ENCODE data around the gene FAM228B. TPM values are rescaled to one million over a fixed set of nuclear protein-coding genes. Genes with fewer than 3 reads are reported as not detected.
"Not testable (repeated sequence)": the region's sequence is repeated elsewhere in the genome, so short reads cannot be mapped to it uniquely, and the experiment has no call there.

The FAM228B gene
- total RNA-seq, 1 donor from 2014 or later, result 3.1 TPM

- Mint-ChIP-seq H3K36me3 (ENCODE audit: low read depth) (no peaks in the 10 kb centered on the region), H3K4me1 (ENCODE audit: low read depth) (no peaks in the 10 kb centered on the region), H3K27me3 (ENCODE audit: insufficient read depth) (peaks cover 7% of the 10 kb centered on the region), H3K9me3 (peaks cover 30% of the 10 kb centered on the region), H3K27ac (no peak overlapping the region), H3K4me3 (no peak overlapping the region)
- DNase-seq (ENCODE audit: low spot score), result no peak
- intact Hi-C loops (cut with micrococcal nuclease), result no loop called here
Measured at GRCh38 chr2:24106786-24107185, 16.5 kb upstream of the FAM228B start.

- intact Hi-C loops (cut with micrococcal nuclease), result no loop called here
- H3K4me3 Mint-ChIP-seq, result no peak overlapping the region
Measured at GRCh38 chr2:24107336-24107735, 15.9 kb upstream of the FAM228B start.

GRCh38 chr2:24109431-24109830 is 13.8 kb upstream of the FAM228B start:
- intact Hi-C loops (cut with micrococcal nuclease); H3K27me3 Mint-ChIP-seq (ENCODE audit: insufficient read depth); H3K4me3 Mint-ChIP-seq; H3K4me1 Mint-ChIP-seq (ENCODE audit: low read depth); DNase-seq (ENCODE audit: low spot score); H3K27ac Mint-ChIP-seq; H3K36me3 Mint-ChIP-seq (ENCODE audit: low read depth): not testable (repeated sequence)
- H3K9me3 Mint-ChIP-seq, result peaks cover 30% of the 10 kb centered on the region

More at GRCh38 chr2:24107336-24107735, 15.9 kb upstream of the FAM228B start:
- H3K9me3 Mint-ChIP-seq, result peaks cover 30% of the 10 kb centered on the region
- H3K36me3 Mint-ChIP-seq (ENCODE audit: low read depth), result no peaks in the 10 kb centered on the region
- DNase-seq (ENCODE audit: low spot score), result no peak
- H3K27ac Mint-ChIP-seq, result no peak overlapping the region
- peaks cover 7% of the 10 kb centered on the region for H3K27me3 Mint-ChIP-seq (ENCODE audit: insufficient read depth)
- no peaks in the 10 kb centered on the region for H3K4me1 Mint-ChIP-seq (ENCODE audit: low read depth)

- Mint-ChIP-seq H3K27me3 (ENCODE audit: insufficient read depth) (peaks cover 7% of the 10 kb centered on the region), H3K9me3 (peaks cover 30% of the 10 kb centered on the region), H3K36me3 (ENCODE audit: low read depth) (no peaks in the 10 kb centered on the region), H3K4me1 (ENCODE audit: low read depth) (no peaks in the 10 kb centered on the region), H3K4me3 (no peak overlapping the region), H3K27ac (no peak overlapping the region)
- DNase-seq (ENCODE audit: low spot score), result no peak
- intact Hi-C loops (cut with micrococcal nuclease), result no loop called here
Measured at GRCh38 chr2:24110660-24111303, 12.5 kb upstream of the FAM228B start.

GRCh38 chr2:24111407-24111901 is 11.8 kb upstream of the FAM228B start:
- H3K9me3 Mint-ChIP-seq, result peaks cover 29% of the 10 kb centered on the region
- H3K27ac Mint-ChIP-seq, result no peak overlapping the region
- no peaks in the 10 kb centered on the region for H3K4me1 Mint-ChIP-seq (ENCODE audit: low read depth)
- intact Hi-C loops (cut with micrococcal nuclease), result no loop called here
- no peak overlapping the region for H3K4me3 Mint-ChIP-seq
- no peak for DNase-seq (ENCODE audit: low spot score)
- no peaks in the 10 kb centered on the region for H3K36me3 Mint-ChIP-seq (ENCODE audit: low read depth)
- peaks cover 7% of the 10 kb centered on the region for H3K27me3 Mint-ChIP-seq (ENCODE audit: insufficient read depth)

- H3K9me3 Mint-ChIP-seq, result no peaks in the 10 kb centered on the region
- no peak overlapping the region for H3K4me3 Mint-ChIP-seq
- no peaks in the 10 kb centered on the region for H3K36me3 Mint-ChIP-seq (ENCODE audit: low read depth)
- no peak for DNase-seq (ENCODE audit: low spot score)
- intact Hi-C loops (cut with micrococcal nuclease), result no loop called here
- H3K27ac Mint-ChIP-seq, result no peak overlapping the region
- H3K27me3 Mint-ChIP-seq (ENCODE audit: insufficient read depth), result peaks cover 4% of the 10 kb centered on the region
- no peaks in the 10 kb centered on the region for H3K4me1 Mint-ChIP-seq (ENCODE audit: low read depth)
Measured at GRCh38 chr2:24115057-24115456, 8.2 kb upstream of the FAM228B start.

GRCh38 chr2:24117902-24118301 is 5.4 kb upstream of the FAM228B start:
- peaks cover 2% of the 10 kb centered on the region for H3K27me3 Mint-ChIP-seq (ENCODE audit: insufficient read depth)
- H3K9me3 Mint-ChIP-seq, result no peaks in the 10 kb centered on the region
- no peak overlapping the region for H3K27ac Mint-ChIP-seq
- H3K36me3 Mint-ChIP-seq (ENCODE audit: low read depth), result no peaks in the 10 kb centered on the region
- no peak overlapping the region for H3K4me3 Mint-ChIP-seq
- no peak for DNase-seq (ENCODE audit: low spot score)
- peaks cover 6% of the 10 kb centered on the region for H3K4me1 Mint-ChIP-seq (ENCODE audit: low read depth)
- intact Hi-C loops (cut with micrococcal nuclease), result no loop called here

- DNase-seq (ENCODE audit: low spot score), result no peak
- intact Hi-C loops (cut with micrococcal nuclease), result loop anchor here (10.0 kb wide), 1 partner anchor 244 kb away; the partner anchor contains the start of gene ITSN2
- Mint-ChIP-seq H3K27ac (peak overlapping the region; percentile 40), H3K9me3 (no peaks in the 10 kb centered on the region), H3K4me1 (ENCODE audit: low read depth) (peaks cover 15% of the 10 kb centered on the region), H3K4me3 (no peak overlapping the region), H3K36me3 (ENCODE audit: low read depth) (no peaks in the 10 kb centered on the region), H3K27me3 (ENCODE audit: insufficient read depth) (peaks cover 2% of the 10 kb centered on the region)
Measured at GRCh38 chr2:24121066-24121465, 2.2 kb upstream of the FAM228B start.

- H3K36me3 Mint-ChIP-seq (ENCODE audit: low read depth), result no peaks in the 10 kb centered on the region
Measured at GRCh38 chr2:24121469-24121868, 1.8 kb upstream of the FAM228B start.

GRCh38 chr2:24122366-24123194 is 689 bp upstream of the FAM228B start:
- no peak for DNase-seq (ENCODE audit: low spot score)
- Mint-ChIP-seq H3K36me3 (ENCODE audit: low read depth) (no peaks in the 10 kb centered on the region), H3K9me3 (no peaks in the 10 kb centered on the region), H3K4me1 (ENCODE audit: low read depth) (peaks cover 15% of the 10 kb centered on the region), H3K27me3 (ENCODE audit: insufficient read depth) (no peaks in the 10 kb centered on the region), H3K4me3 (peak overlapping the region; percentile 85), H3K27ac (peak overlapping the region; percentile 86)
- intact Hi-C loops (cut with micrococcal nuclease), result loop anchor here (1.0 to 10.0 kb wide), 5 partner anchors 38 to 242 kb away; partner anchors contain the start of genes ATAD2B, ITSN2, SF3B6 and TP53I3

More at GRCh38 chr2:24121469-24121868, 1.8 kb upstream of the FAM228B start:
- Mint-ChIP-seq H3K27me3 (ENCODE audit: insufficient read depth) (peaks cover 2% of the 10 kb centered on the region), H3K4me3 (no peak overlapping the region), H3K27ac (no peak overlapping the region), H3K9me3 (no peaks in the 10 kb centered on the region), H3K4me1 (ENCODE audit: low read depth) (peaks cover 15% of the 10 kb centered on the region)
- no peak for DNase-seq (ENCODE audit: low spot score)
- intact Hi-C loops (cut with micrococcal nuclease), result loop anchor here (10.0 kb wide), 1 partner anchor 243 kb away; the partner anchor contains the start of gene ITSN2

- Mint-ChIP-seq H3K27me3 (ENCODE audit: insufficient read depth) (no peaks in the 10 kb centered on the region), H3K9me3 (no peaks in the 10 kb centered on the region), H3K4me1 (ENCODE audit: low read depth) (peaks cover 15% of the 10 kb centered on the region), H3K27ac (peak overlapping the region; percentile 48), H3K36me3 (ENCODE audit: low read depth) (no peaks in the 10 kb centered on the region), H3K4me3 (peak overlapping the region; percentile 75)
- intact Hi-C loops (cut with micrococcal nuclease), result loop anchor here (1.0 to 10.0 kb wide), 5 partner anchors 40 to 241 kb away; partner anchors contain the start of genes ATAD2B, ITSN2, SF3B6 and TP53I3
- no peak for DNase-seq (ENCODE audit: low spot score)
Measured at GRCh38 chr2:24123922-24124580, 782 bp downstream of the FAM228B start.

GRCh38 chr2:24125956-24126355 is 2.7 kb downstream of the FAM228B start:
- intact Hi-C loops (cut with micrococcal nuclease), result loop anchor here (10.0 kb wide), 1 partner anchor 239 kb away; the partner anchor contains the start of gene ITSN2

More at GRCh38 chr2:24125956-24126355, 2.7 kb downstream of the FAM228B start:
- Mint-ChIP-seq H3K36me3 (ENCODE audit: low read depth) (no peaks in the 10 kb centered on the region), H3K27ac (no peak overlapping the region), H3K4me3 (no peak overlapping the region), H3K9me3 (no peaks in the 10 kb centered on the region), H3K4me1 (ENCODE audit: low read depth) (peaks cover 15% of the 10 kb centered on the region), H3K27me3 (ENCODE audit: insufficient read depth) (no peaks in the 10 kb centered on the region)
- no peak for DNase-seq (ENCODE audit: low spot score)
